WERI-Rb-1 (cell line): ENCODE measurements around the gene G3BP1.

ENCODE experiments used
- DNase-seq: peaks from one replicate; pipeline ENCODE4 v3.0.0-alpha.2; 2020
- H3K27ac ChIP-seq: fragments of 250-450 bp; sonication (Bioruptor Pico); 2 replicates; pipeline ENCODE4 v1.5.1; 2020; ENCODE audit warnings: mild to moderate bottlenecking, moderate library complexity
- H3K27me3 ChIP-seq: fragments of 250-450 bp; sonication (Bioruptor Pico); 2 replicates; pipeline ENCODE4 v1.5.1; 2021; ENCODE audit warnings: mild to moderate bottlenecking, low read depth, moderate library complexity; ENCODE audit not compliant: insufficient read depth, severe bottlenecking
- H3K36me3 ChIP-seq: fragments of 250-450 bp; sonication (Bioruptor Pico); 2 replicates; pipeline ENCODE4 v1.5.1; 2020; ENCODE audit warnings: mild to moderate bottlenecking, moderate library complexity
- H3K4me3 ChIP-seq: 2 replicates; pipeline ENCODE4 v1.5.1; 2011; ENCODE audit warnings: low read depth, mild to moderate bottlenecking, control low read depth, low read length
- H3K9me3 ChIP-seq: fragments of 250-450 bp; sonication (Bioruptor Pico); 2 replicates; pipeline ENCODE4 v1.5.1; 2021; ENCODE audit warnings: mild to moderate bottlenecking, moderate library complexity; ENCODE audit not compliant: severe bottlenecking
- CTCF ChIP-seq: IDR thresholded peaks from 2 replicates; pipeline ENCODE4 v1.5.1; 2011; ENCODE audit warnings: low read depth, mild to moderate bottlenecking, control low read depth, inconsistent platforms, low read length

G3BP1 gene

GRCh38 chr5:151787817-151788216 lies 16.1 kb downstream of the G3BP1 start:
- TF ChIP-seq CTCF = no peak
- H3K27ac ChIP-seq = no peak overlapping the region
- no peak overlapping the region for H3K4me3 ChIP-seq
- no peaks in the 10 kb centered on the region for H3K9me3 ChIP-seq
- DNase-seq = no peak
- no peaks in the 10 kb centered on the region for H3K27me3 ChIP-seq
- H3K36me3 ChIP-seq = peaks cover 67% of the 10 kb centered on the region

GRCh38 chr5:151793358-151793757 lies 21.6 kb downstream of the G3BP1 start:
- Histone ChIP-seq H3K9me3 (no peaks in the 10 kb centered on the region), H3K36me3 (peaks cover 100% of the 10 kb centered on the region), H3K27ac (no peak overlapping the region), H3K4me3 (no peak overlapping the region), H3K27me3 (no peaks in the 10 kb centered on the region)
- TF ChIP-seq CTCF = no peak
- no peak for DNase-seq

- Histone ChIP-seq H3K9me3 (no peaks in the 10 kb centered on the region), H3K27me3 (no peaks in the 10 kb centered on the region), H3K27ac (no peak overlapping the region), H3K36me3 (peaks cover 100% of the 10 kb centered on the region), H3K4me3 (no peak overlapping the region)
- DNase-seq = no peak
- no peak for TF ChIP-seq CTCF
These were observed 23.7 kb downstream of the G3BP1 start for GRCh38 chr5:151795426-151795825.

GRCh38 chr5:151798674-151799073 lies 26.9 kb downstream of the G3BP1 start:
- Histone ChIP-seq H3K4me3 (no peak overlapping the region), H3K9me3 (no peaks in the 10 kb centered on the region), H3K36me3 (peaks cover 100% of the 10 kb centered on the region), H3K27ac (no peak overlapping the region), H3K27me3 (no peaks in the 10 kb centered on the region)
- DNase-seq = no peak
- TF ChIP-seq CTCF = no peak

GRCh38 chr5:151799407-151799806 lies 27.7 kb downstream of the G3BP1 start:
- Histone ChIP-seq H3K27ac (no peak overlapping the region), H3K4me3 (no peak overlapping the region), H3K9me3 (no peaks in the 10 kb centered on the region), H3K27me3 (no peaks in the 10 kb centered on the region), H3K36me3 (peaks cover 98% of the 10 kb centered on the region)
- DNase-seq = no peak
- TF ChIP-seq CTCF = no peak

- no peak for DNase-seq
- TF ChIP-seq CTCF = no peak
- no peak overlapping the region for H3K4me3 ChIP-seq
- peaks cover 91% of the 10 kb centered on the region for H3K36me3 ChIP-seq
- H3K27me3 ChIP-seq = no peaks in the 10 kb centered on the region
- no peak overlapping the region for H3K27ac ChIP-seq
- no peaks in the 10 kb centered on the region for H3K9me3 ChIP-seq
These were observed 28.8 kb downstream of the G3BP1 start for GRCh38 chr5:151800532-151800931.
